Loucy (cell line): ENCODE data around the gene TUB.

Experiments used
- H2AFZ ChIP-seq: fragments of 200-600 bp; sonication (generic); 2 replicates; pipeline ENCODE4 v1.6.0; 2016; ENCODE audit warnings: antibody characterized with exemption, mild to moderate bottlenecking, low read length, moderate library complexity
- H3F3A ChIP-seq: fragments of 200-600 bp; 2 replicates; pipeline ENCODE4 v1.6.0; 2016; ENCODE audit warnings: antibody characterized with exemption, low read depth, mild to moderate bottlenecking
- H3K27me3 ChIP-seq: fragments of 200-600 bp; sonication (generic); 2 replicates; pipeline ENCODE4 v1.6.1; 2014; ENCODE audit warnings: low read length, mild to moderate bottlenecking; ENCODE audit not compliant: insufficient read depth, poor library complexity, severe bottlenecking
- H3K36me3 ChIP-seq: fragments of 200-600 bp; sonication (generic); 2 replicates; pipeline ENCODE4 v1.6.1; 2016; ENCODE audit warnings: low read length; ENCODE audit not compliant: insufficient read depth
- H3K4me1 ChIP-seq: fragments of 200-600 bp; sonication (generic); 2 replicates; pipeline ENCODE4 v1.5.1; 2014; ENCODE audit warnings: low read length, mild to moderate bottlenecking; ENCODE audit not compliant: insufficient read depth, poor library complexity, severe bottlenecking
- H3K4me2 ChIP-seq: fragments of 200-600 bp; sonication (generic); 2 replicates; pipeline ENCODE4 v1.6.0; 2014; ENCODE audit warnings: antibody characterized with exemption, low read length, low read depth, mild to moderate bottlenecking; ENCODE audit not compliant: poor library complexity, severe bottlenecking
- H3K4me3 ChIP-seq: fragments of 200-600 bp; sonication (generic); 2 replicates; pipeline ENCODE4 v1.5.1; 2014; ENCODE audit warnings: low read length, mild to moderate bottlenecking, mixed read lengths; ENCODE audit not compliant: poor library complexity, severe bottlenecking
- H3K79me2 ChIP-seq: fragments of 200-600 bp; sonication (generic); 2 replicates; pipeline ENCODE4 v1.6.1; 2014; ENCODE audit warnings: low read length; ENCODE audit not compliant: insufficient read depth
- H3K9ac ChIP-seq: fragments of 200-600 bp; sonication (generic); 2 replicates; pipeline ENCODE4 v1.6.0; 2014; ENCODE audit warnings: mild to moderate bottlenecking, low read depth, low read length, moderate library complexity; ENCODE audit not compliant: poor library complexity, severe bottlenecking
- H3K9me2 ChIP-seq: fragments of 200-600 bp; sonication (generic); replicated peaks from 2 replicates; pipeline ENCODE4 v1.6.1; 2016; ENCODE audit warnings: low read depth, low read length, mixed read lengths
- H3K9me3 ChIP-seq: fragments of 200-600 bp; sonication (generic); 2 replicates; pipeline ENCODE4 v1.6.1; 2014; ENCODE audit warnings: mild to moderate bottlenecking, antibody characterized with exemption, low read length, low read depth; ENCODE audit not compliant: insufficient read depth
- H4K20me1 ChIP-seq: fragments of 200-600 bp; sonication (generic); 2 replicates; pipeline ENCODE4 v1.6.0; 2014; ENCODE audit warnings: antibody characterized with exemption, low read length, mild to moderate bottlenecking; ENCODE audit not compliant: insufficient read depth, poor library complexity, severe bottlenecking
- CTCF ChIP-seq: fragments of 200-600 bp; sonication (generic); conservative IDR thresholded peaks from 2 replicates; pipeline ENCODE4 v1.5.1; 2014; ENCODE audit warnings: mild to moderate bottlenecking, antibody characterized with exemption, low read length
- EZH2phosphoT487 ChIP-seq: fragments of 200-600 bp; IDR thresholded peaks from 2 replicates; pipeline ENCODE4 v1.6.1; 2018; ENCODE audit warnings: antibody characterized with exemption, mild to moderate bottlenecking, moderate library complexity, borderline replicate concordance

Gene TUB

GRCh38 chr11:8087185-8087584, 6.2 kb downstream of the TUB start:
- H3K27me3 ChIP-seq = no peaks in the 10 kb centered on the region
- no peak overlapping the region for H2AFZ ChIP-seq
- no peaks in the 10 kb centered on the region for H3F3A ChIP-seq
- no peaks in the 10 kb centered on the region for H3K4me1 ChIP-seq
- no peaks in the 10 kb centered on the region for H3K79me2 ChIP-seq
- no peak overlapping the region for H3K4me2 ChIP-seq
- H3K4me3 ChIP-seq = no peak overlapping the region
- TF ChIP-seq CTCF = peak; percentile 45
- TF ChIP-seq EZH2phosphoT487 = no peak
- H3K9me2 ChIP-seq = no peaks in the 10 kb centered on the region
- no peaks in the 10 kb centered on the region for H4K20me1 ChIP-seq
- H3K9me3 ChIP-seq = no peaks in the 10 kb centered on the region
- H3K36me3 ChIP-seq = no peaks in the 10 kb centered on the region
- no peak overlapping the region for H3K9ac ChIP-seq

DNA sequence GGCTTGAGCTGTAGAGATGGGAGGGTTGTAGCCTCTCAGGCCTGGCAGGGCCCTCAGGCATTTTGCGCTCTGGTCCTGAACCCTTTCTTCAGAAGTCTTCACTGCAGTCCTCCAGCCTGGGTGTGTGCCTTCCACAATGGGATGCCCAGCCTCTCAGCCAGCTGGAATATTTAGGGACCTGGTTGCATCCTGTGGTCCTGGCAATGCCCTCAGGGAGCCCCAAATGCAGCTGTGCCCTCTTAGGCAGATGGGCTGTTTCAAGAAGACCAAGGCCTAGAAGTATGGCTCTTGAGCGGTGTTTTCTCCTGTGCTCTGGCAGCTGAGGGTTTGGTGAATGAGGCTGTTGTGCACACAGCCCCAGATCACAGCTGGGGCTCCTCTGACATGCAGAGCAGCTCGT, 6.7 kb downstream of the TUB start:
- Histone ChIP-seq H4K20me1 (no peaks in the 10 kb centered on the region), H2AFZ (no peak overlapping the region)

DNA sequence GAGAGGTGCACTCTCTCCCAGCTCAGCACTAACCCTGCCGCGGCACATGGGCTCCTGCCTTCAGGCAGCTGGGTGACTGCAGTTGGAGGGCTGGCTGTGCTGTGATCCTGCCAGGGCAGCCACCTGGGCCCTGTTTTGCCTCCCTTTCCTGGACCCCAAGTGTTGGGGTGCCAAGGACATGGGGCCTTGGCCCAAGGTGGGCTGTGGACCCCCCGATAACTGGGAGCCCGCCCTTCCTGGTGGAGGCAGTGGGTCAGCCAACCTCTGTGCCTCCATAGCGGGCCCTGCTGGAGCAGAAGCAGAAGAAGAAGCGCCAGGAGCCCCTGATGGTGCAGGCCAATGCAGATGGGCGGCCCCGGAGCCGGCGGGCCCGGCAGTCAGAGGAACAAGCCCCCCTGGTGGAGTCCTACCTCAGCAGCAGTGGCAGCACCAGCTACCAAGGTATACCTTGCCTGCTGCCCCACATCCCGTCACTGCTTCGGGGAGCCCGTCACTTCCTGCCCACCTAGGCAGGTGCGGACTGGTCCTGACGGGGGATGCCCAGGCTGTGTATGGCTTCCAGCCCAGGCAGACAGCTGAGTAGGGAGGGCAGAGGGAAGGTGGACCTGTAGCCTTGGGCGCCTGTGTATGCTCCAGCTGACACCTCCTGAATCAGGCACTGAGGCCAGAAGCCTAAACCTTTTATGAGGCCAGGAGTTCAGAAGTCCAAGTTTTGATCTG, 8.9 kb downstream of the TUB start:
- H3K79me2 ChIP-seq = no peaks in the 10 kb centered on the region
- no peak overlapping the region for H3K9ac ChIP-seq
- no peaks in the 10 kb centered on the region for H3K27me3 ChIP-seq
- no peaks in the 10 kb centered on the region for H3K4me1 ChIP-seq
- no peaks in the 10 kb centered on the region for H3K36me3 ChIP-seq
- H4K20me1 ChIP-seq = no peaks in the 10 kb centered on the region
- no peaks in the 10 kb centered on the region for H3K9me3 ChIP-seq
- no peak for TF ChIP-seq CTCF
- TF ChIP-seq EZH2phosphoT487 = no peak
- no peaks in the 10 kb centered on the region for H3K9me2 ChIP-seq
- H3F3A ChIP-seq = no peaks in the 10 kb centered on the region
- H3K4me2 ChIP-seq = no peak overlapping the region
- no peak overlapping the region for H3K4me3 ChIP-seq
- no peak overlapping the region for H2AFZ ChIP-seq

More for the DNA sequence above, 6.7 kb downstream of the TUB start:
- Histone ChIP-seq H3F3A (no peaks in the 10 kb centered on the region), H3K36me3 (no peaks in the 10 kb centered on the region), H3K4me3 (no peak overlapping the region), H3K4me1 (no peaks in the 10 kb centered on the region), H3K9ac (no peak overlapping the region), H3K4me2 (no peak overlapping the region), H3K9me3 (no peaks in the 10 kb centered on the region), H3K9me2 (no peaks in the 10 kb centered on the region), H3K79me2 (no peaks in the 10 kb centered on the region), H3K27me3 (no peaks in the 10 kb centered on the region)
- TF ChIP-seq EZH2phosphoT487 = no peak
- no peak for TF ChIP-seq CTCF
